Epithelial cell of proximal tubule (primary cell): ENCODE data around the gene ELF2. TPM values are rescaled to one million over a fixed set of nuclear protein-coding genes. Genes with fewer than 3 reads are reported as not detected.
"Not testable (repeated sequence)": the region's sequence is repeated elsewhere in the genome, so short reads cannot be mapped to it uniquely, and the experiment has no call there.

ENCODE experiments used
- DNase-seq: peaks from one replicate; pipeline ENCODE4 v3.0.0-alpha.2; 2011; ENCODE audit warnings: low read depth
- H3K4me3 ChIP-seq: 2 replicates; pipeline ENCODE4 v1.5.1; 2011; ENCODE audit warnings: low read depth, mild to moderate bottlenecking, low read length
- total RNA-seq: library from RNA; depleted of rRNA; stranded (reverse); fragments of >200 nt; gene quantifications from 2 replicates; pipeline ENCODE4 v1.2.3, GENCODE V29; 2015
- TF ChIP-seq, protein P1 (sequence below): conservative IDR thresholded peaks from 2 replicates; pipeline ENCODE4 v1.5.1; 2012; ENCODE audit warnings: low read depth, mild to moderate bottlenecking, low read length

Gene ELF2
- total RNA-seq, 1 donor from 2014 or later = 24.1 TPM

DNA sequence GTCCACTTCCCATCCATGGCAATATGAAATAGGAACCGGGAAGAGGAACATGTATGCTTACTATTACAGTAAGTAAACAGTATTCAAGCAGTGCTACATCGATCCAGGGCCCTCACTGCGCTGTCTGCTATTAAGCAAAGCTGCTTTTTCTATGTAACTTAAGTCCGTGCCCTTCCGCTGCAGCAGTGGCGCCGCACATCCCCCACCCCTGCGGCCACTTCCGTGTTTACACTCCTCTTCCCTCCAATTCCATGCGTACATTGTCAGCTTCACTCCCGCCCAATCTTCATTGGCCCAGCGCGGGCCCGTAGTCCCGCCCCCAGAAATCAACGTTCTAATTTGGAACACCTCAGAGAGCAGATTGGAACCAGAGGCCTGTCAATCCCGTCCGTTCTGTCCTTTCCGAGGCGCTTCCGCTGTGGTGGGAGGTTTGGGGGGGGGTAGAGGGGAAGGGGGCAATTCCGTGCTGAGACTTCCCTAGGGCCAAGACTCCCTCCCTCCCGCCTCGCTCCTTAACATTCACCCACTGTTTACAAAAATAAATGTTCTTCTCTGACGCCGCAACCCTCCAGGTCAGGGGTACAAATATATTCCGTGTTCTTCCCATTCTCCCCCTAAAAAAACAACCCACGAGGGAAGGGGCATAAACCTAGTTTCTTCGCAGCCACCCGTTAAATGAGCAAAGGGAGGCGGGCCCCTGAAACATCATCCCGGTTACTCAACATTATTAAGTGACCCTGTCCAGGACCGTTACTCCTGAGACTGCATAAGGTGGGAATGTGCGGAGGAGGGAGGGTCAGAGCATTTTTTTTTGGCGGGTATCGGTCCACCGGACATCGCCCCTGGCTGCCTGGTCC lies 94.0 kb downstream of the ELF2 start:
- TF ChIP-seq, protein P1, sequence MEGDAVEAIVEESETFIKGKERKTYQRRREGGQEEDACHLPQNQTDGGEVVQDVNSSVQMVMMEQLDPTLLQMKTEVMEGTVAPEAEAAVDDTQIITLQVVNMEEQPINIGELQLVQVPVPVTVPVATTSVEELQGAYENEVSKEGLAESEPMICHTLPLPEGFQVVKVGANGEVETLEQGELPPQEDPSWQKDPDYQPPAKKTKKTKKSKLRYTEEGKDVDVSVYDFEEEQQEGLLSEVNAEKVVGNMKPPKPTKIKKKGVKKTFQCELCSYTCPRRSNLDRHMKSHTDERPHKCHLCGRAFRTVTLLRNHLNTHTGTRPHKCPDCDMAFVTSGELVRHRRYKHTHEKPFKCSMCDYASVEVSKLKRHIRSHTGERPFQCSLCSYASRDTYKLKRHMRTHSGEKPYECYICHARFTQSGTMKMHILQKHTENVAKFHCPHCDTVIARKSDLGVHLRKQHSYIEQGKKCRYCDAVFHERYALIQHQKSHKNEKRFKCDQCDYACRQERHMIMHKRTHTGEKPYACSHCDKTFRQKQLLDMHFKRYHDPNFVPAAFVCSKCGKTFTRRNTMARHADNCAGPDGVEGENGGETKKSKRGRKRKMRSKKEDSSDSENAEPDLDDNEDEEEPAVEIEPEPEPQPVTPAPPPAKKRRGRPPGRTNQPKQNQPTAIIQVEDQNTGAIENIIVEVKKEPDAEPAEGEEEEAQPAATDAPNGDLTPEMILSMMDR = no peak
- peak; percentile 78 for DNase-seq
- H3K4me3 ChIP-seq = peak overlapping the region; percentile 86

DNA sequence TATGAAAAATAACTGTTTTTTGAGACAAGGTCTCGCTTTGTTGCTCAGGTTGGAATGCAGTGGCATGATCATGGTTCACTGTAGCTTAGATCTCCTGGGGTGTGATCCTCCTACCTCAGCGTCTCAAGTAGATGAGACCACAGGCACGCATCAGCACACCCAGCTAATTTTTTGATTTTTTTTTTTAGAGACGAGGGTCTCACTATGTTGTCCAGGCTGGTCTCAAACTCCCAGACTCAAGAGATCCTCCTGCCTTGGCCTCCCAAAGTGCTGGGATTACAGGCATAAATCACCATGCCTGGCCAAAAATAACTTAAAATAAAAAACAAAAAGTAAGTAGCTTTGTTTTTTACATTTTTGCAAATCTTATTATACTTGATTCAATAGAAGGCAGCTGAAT lies 98.1 kb downstream of the ELF2 start:
- no peak overlapping the region for H3K4me3 ChIP-seq
- DNase-seq = no peak
- TF ChIP-seq, protein P1 = no peak

DNA sequence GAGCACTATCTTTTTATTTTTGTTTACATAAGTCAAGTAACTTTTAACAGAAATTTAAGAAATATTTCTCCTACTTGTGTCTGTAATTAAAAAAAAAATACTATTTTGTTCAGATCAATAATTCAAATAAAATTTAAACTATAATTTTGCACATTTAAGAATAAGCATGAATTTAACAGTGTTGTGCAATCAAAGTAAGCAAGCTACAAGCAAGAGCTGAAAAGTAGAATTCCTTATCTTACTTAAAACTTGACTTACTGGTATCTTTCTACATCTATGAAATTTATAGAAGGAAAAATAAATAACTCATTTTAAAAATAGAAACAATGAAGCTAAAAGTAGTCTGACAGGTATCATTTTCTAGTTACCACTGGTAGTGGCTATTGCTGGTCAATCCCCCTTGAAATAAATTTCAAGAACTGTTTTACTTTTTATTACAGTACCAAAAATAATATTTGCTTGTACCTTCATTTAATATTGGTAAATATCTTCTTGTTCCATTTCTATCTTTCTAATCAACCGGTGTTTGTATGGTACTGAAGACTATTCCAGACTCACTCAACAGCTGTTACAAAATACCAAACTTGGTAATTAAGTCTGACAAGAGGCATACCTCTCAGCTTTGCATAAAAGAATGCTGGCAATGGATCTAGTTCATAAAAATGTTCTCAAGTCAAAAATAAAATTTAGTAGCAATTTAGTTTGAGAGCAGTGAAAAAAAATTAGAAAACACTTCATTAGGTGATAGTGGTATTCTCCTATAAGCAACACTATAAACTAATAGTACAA lies 99.3 kb downstream of the ELF2 start:
- TF ChIP-seq, protein P1 = no peak
- no peak overlapping the region for H3K4me3 ChIP-seq
- DNase-seq = no peak

DNA sequence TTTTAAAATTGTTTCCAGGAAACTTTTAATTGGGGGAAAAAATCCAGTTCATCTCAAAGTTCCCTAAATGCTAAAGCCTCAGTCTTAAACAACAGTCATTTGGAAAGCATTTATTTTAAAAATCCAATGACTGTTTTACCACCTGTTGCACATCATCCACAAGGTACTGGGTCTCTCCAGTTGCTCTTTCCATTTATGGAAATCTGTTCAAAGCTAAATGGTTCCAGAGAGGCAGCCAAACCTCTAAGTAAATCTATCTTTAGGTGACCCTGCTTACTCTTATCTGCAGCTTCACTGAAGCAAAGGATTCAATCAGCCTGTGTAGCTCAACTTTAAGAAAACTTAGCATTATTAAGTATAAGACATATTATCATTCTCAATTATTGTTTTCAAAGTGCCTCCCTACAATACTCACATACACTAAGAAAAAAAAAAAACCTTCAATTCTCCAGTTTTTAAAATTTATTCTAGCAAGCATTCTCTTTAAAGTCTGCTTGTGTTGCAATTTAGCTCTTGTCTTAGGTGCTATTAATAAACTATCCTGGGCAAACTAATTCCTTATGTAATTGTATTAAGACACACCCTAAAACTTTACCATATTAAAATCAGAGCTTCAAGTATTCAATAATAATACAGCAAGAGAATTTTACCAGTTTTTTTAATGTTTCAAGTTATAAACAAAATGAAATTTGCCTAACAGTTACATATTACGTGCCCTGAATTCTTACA lies 100.8 kb downstream of the ELF2 start:
- TF ChIP-seq, protein P1 = no peak
- DNase-seq = no peak

DNA sequence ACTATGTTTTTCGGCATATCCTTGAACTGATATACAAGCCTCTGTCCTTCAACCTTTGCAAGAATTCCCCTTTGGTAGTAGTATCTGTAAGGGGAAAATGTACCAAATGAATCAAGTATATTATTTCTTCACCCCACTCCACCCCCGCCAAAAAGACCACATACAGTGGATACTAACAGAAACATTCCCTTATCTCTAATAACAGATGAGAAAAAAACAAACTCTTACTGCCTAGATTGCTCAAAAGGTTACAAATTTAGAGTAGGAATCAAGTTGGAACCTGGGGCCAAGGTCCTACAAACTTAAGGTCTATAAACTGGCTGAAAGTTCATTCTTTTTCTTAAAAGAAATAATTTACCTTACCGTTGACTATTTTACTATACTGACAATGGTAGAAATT lies 116.4 kb downstream of the ELF2 start:
- no peak overlapping the region for H3K4me3 ChIP-seq
- no peak for DNase-seq
- TF ChIP-seq, protein P1 = no peak

More for the DNA sequence above, 100.8 kb downstream of the ELF2 start:
- H3K4me3 ChIP-seq = no peak overlapping the region

DNA sequence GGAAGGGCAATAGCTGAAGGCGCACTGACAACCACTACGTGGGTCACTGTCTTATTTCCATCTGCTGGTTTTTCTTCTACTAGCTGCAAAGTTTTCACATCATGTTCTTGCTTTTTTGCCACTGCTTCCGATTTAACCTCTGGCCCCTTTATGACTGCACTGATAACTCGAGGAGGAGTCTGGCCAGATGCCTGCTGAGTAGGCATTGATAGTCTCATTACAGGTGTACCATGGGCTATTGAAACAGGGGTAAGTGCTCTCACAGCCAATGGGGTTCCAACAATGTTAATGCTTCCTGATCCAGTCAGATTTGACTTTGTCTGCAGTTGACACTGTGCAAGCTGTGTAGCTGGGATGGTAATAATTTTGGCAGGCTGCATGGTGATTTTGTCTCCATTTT lies 118.0 kb downstream of the ELF2 start:
- DNase-seq = not testable (repeated sequence)

More for the DNA sequence above, 118.0 kb downstream of the ELF2 start:
- H3K4me3 ChIP-seq = not testable (repeated sequence)
